Breast epithelium (tissue), 3 donors: ENCODE data around the gene PPFIA2.

Source experiments
- POLR2A ChIP-seq: fragments of 450-650 bp; IDR thresholded peaks from one replicate; pipeline ENCODE4 v1.6.1; 2016; ENCODE audit warnings: antibody characterized with exemption, mild to moderate bottlenecking, moderate library complexity
- POLR2AphosphoS5 ChIP-seq, 3 donors: sonication (generic); formaldehyde crosslinking; IDR thresholded peaks; one replicate each; pipeline ENCODE4 v1.6.1; 2017; ENCODE audit warnings: antibody characterized with exemption in 3 of 3
- TF ChIP-seq, protein P1 (sequence below), 3 donors: fragments of 450-650 bp; IDR thresholded peaks; one replicate each; pipeline ENCODE4 v1.5.1; 2016 to 2017; ENCODE audit warnings: antibody characterized with exemption in 3 of 3, mild to moderate bottlenecking in 3 of 3, moderate library complexity in 3 of 3

- TF ChIP-seq POLR2AphosphoS5 (IDR thresholded peaks at IDR 0.05) (no peak), POLR2A (no peak)
- TF ChIP-seq, protein P1, sequence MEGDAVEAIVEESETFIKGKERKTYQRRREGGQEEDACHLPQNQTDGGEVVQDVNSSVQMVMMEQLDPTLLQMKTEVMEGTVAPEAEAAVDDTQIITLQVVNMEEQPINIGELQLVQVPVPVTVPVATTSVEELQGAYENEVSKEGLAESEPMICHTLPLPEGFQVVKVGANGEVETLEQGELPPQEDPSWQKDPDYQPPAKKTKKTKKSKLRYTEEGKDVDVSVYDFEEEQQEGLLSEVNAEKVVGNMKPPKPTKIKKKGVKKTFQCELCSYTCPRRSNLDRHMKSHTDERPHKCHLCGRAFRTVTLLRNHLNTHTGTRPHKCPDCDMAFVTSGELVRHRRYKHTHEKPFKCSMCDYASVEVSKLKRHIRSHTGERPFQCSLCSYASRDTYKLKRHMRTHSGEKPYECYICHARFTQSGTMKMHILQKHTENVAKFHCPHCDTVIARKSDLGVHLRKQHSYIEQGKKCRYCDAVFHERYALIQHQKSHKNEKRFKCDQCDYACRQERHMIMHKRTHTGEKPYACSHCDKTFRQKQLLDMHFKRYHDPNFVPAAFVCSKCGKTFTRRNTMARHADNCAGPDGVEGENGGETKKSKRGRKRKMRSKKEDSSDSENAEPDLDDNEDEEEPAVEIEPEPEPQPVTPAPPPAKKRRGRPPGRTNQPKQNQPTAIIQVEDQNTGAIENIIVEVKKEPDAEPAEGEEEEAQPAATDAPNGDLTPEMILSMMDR (IDR thresholded peaks at IDR 0.05): no peak
Observed at GRCh38 chr12:81533054-81533453, 226.1 kb downstream of the PPFIA2 start.
